Gastrocnemius medialis (tissue), 4 donors: ENCODE data around the gene CFAP161. TPM values are rescaled to one million over a fixed set of nuclear protein-coding genes. Genes with fewer than 3 reads are reported as not detected.

ENCODE experiments used
- ATAC-seq, 2 donors: fragments of 150-250 bp; one replicate each; pipeline ENCODE4 v1.9.1; 2016
- DNase-seq, 2 donors: peaks; one replicate each; pipeline ENCODE4 v3.0.0-alpha.2; 2019
- H3K27ac ChIP-seq, 4 donors: fragments of 200-600 bp; sonication (generic); 1 replicate in 1 of 4; 2 replicates in 3 of 4; pipeline ENCODE4 v1.5.1; 2016 to 2018; ENCODE audit warnings: mild to moderate bottlenecking in 2 of 4, moderate library complexity in 1 of 4
- H3K27me3 ChIP-seq, 3 donors: fragments of 200-600 bp; sonication (generic) in 2 of 3; 1 replicate in 1 of 3; 2 replicates in 2 of 3; pipeline versions ENCODE4 v1.5.1 to v1.6.0; 2016 to 2019; ENCODE audit warnings: mild to moderate bottlenecking in 1 of 3, moderate library complexity in 1 of 3
- H3K36me3 ChIP-seq, 2 donors: fragments of 200-600 bp; sonication (generic) in 1 of 2; one replicate each; pipeline ENCODE4 v1.5.1; 2017 to 2018
- H3K4me1 ChIP-seq, 2 donors: fragments of 200-600 bp; sonication (generic) in 1 of 2; one replicate each; pipeline ENCODE4 v1.5.1; 2016 to 2017; ENCODE audit warnings: mild to moderate bottlenecking in 2 of 2
- H3K4me3 ChIP-seq, 4 donors: fragments of 200-600 bp; sonication (generic) in 3 of 4; 1 replicate in 1 of 4; 2 replicates in 3 of 4; pipeline ENCODE4 v1.5.1; 2016 to 2019; ENCODE audit warnings: mild to moderate bottlenecking in 2 of 4
- H3K9me3 ChIP-seq, 3 donors: fragments of 200-600 bp; sonication (generic) in 2 of 3; 1 replicate in 1 of 3; 2 replicates in 2 of 3; pipeline ENCODE4 v1.5.1; 2016 to 2019
- CTCF ChIP-seq, 5 experiments: fragments of 450-650 bp in 3 of 5; fragments of 200-600 bp in 2 of 5; sonication (generic) in 2 of 5; IDR thresholded peaks in 4 of 5; conservative IDR thresholded peaks in 1 of 5; 1 replicate in 4 of 5; 2 replicates in 1 of 5; pipeline ENCODE4 v1.5.1; 2016 to 2019; ENCODE audit warnings: antibody characterized with exemption in 5 of 5, mild to moderate bottlenecking in 3 of 5, moderate library complexity in 3 of 5
- POLR2A ChIP-seq, 2 donors: fragments of 450-650 bp; IDR thresholded peaks; one replicate each; pipeline ENCODE4 v1.6.1; 2017; ENCODE audit warnings: antibody characterized with exemption in 2 of 2, mild to moderate bottlenecking in 2 of 2, moderate library complexity in 2 of 2
- in situ Hi-C, 4 donors: fragments of 200-750 bp; cut with MboI; loops; one replicate each; pipeline versions ENCODE4 v1.15.0 to v1.8.0; 2017; ENCODE audit warnings: low sequenced_read_pairs in 4 of 4
- intact Hi-C: fragments of 100-400 bp; cut with DNase I; formaldehyde crosslinking; loops from one replicate; pipeline ENCODE4 v1.15.1; 2023; ENCODE audit warnings: low total_unique reads
- total RNA-seq, 4 donors: library from RNA; depleted of rRNA; stranded (reverse); fragments of >200 nt; gene quantifications; one replicate each; pipeline versions ENCODE4 v1.1.0 to v1.2.3, GENCODE V29; 2016

CFAP161 gene
- total RNA-seq, 4 donors from 2014 or later, result not detected

GRCh38 chr15:81170511-81170910, 36.4 kb downstream of the CFAP161 start:
- H3K4me3 ChIP-seq, result no peak overlapping the region
- H3K27ac ChIP-seq, result no peak overlapping the region
- ATAC-seq (no peak), DNase-seq (no peak)
- no peaks in the 10 kb centered on the region for H3K27me3 ChIP-seq
- intact Hi-C loops (loop anchor here (5.0 kb wide), 2 partner anchors 48 to 188 kb away; no protein-coding TSS in a partner anchor), in situ Hi-C loops (no loop called here)
- peaks cover 0 to 13% of the 10 kb centered on the region in 2 donors for H3K4me1 ChIP-seq
- no peaks in the 10 kb centered on the region for H3K9me3 ChIP-seq
- TF ChIP-seq CTCF (IDR thresholded peaks at IDR 0.05 in 4 of 5, conservative IDR thresholded peaks at IDR 0.05 in 1 of 5), result no peak
- no peak for TF ChIP-seq POLR2A (IDR thresholded peaks at IDR 0.05)
- no peaks in the 10 kb centered on the region for H3K36me3 ChIP-seq

- no peak for TF ChIP-seq CTCF (IDR thresholded peaks at IDR 0.05 in 4 of 5, conservative IDR thresholded peaks at IDR 0.05 in 1 of 5)
- TF ChIP-seq POLR2A (IDR thresholded peaks at IDR 0.05), result no peak
- no peak for DNase-seq
- no peak for ATAC-seq
- no peak overlapping the region for H3K4me3 ChIP-seq
- no peaks in the 10 kb centered on the region for H3K9me3 ChIP-seq
- intact Hi-C loops (loop anchor here (5.0 kb wide), 2 partner anchors 49 to 189 kb away; no protein-coding TSS in a partner anchor), in situ Hi-C loops (no loop called here)
- H3K4me1 ChIP-seq, result peaks cover 0 to 13% of the 10 kb centered on the region in 2 donors
- H3K27me3 ChIP-seq, result no peaks in the 10 kb centered on the region
- no peak overlapping the region for H3K27ac ChIP-seq
- no peaks in the 10 kb centered on the region for H3K36me3 ChIP-seq
Measured at GRCh38 chr15:81171286-81171685, 37.2 kb downstream of the CFAP161 start.

- H3K9me3 ChIP-seq, result no peaks in the 10 kb centered on the region
- in situ Hi-C loops, result no loop called here
- DNase-seq (no peak), ATAC-seq (no peak)
- intact Hi-C loops, result loop anchor here (5.0 kb wide), 2 partner anchors 52 to 192 kb away; no protein-coding TSS in a partner anchor
- no peak overlapping the region for H3K4me3 ChIP-seq
- H3K36me3 ChIP-seq, result no peaks in the 10 kb centered on the region
- H3K27me3 ChIP-seq, result no peaks in the 10 kb centered on the region
- H3K4me1 ChIP-seq, result peaks cover 0 to 6% of the 10 kb centered on the region in 2 donors
- no peak overlapping the region for H3K27ac ChIP-seq
- TF ChIP-seq POLR2A (IDR thresholded peaks at IDR 0.05) (no peak), CTCF (IDR thresholded peaks at IDR 0.05 in 4 of 5, conservative IDR thresholded peaks at IDR 0.05 in 1 of 5) (no peak)
Measured at GRCh38 chr15:81174125-81174791, 40.2 kb downstream of the CFAP161 start.

GRCh38 chr15:81174792-81175327, 40.8 kb downstream of the CFAP161 start:
- no peak overlapping the region for H3K4me3 ChIP-seq
- H3K9me3 ChIP-seq, result no peaks in the 10 kb centered on the region
- no peak for ATAC-seq
- in situ Hi-C loops, result no loop called here
- H3K27ac ChIP-seq, result no peak overlapping the region
- intact Hi-C loops, result loop anchor here (5.0 kb wide), 2 partner anchors 53 to 193 kb away; no protein-coding TSS in a partner anchor
- peaks cover 0 to 6% of the 10 kb centered on the region in 2 donors for H3K4me1 ChIP-seq
- no peak for DNase-seq
- TF ChIP-seq POLR2A (IDR thresholded peaks at IDR 0.05) (no peak), CTCF (IDR thresholded peaks at IDR 0.05 in 4 of 5, conservative IDR thresholded peaks at IDR 0.05 in 1 of 5) (no peak)
- H3K27me3 ChIP-seq, result no peaks in the 10 kb centered on the region
- H3K36me3 ChIP-seq, result no peaks in the 10 kb centered on the region
